ENCODE data around the gene KCNJ3.
"Not testable (repeated sequence)": the region's sequence is repeated elsewhere in the genome, so short reads cannot be mapped to it uniquely, and the experiment has no call there.

The KCNJ3 gene

DNA sequence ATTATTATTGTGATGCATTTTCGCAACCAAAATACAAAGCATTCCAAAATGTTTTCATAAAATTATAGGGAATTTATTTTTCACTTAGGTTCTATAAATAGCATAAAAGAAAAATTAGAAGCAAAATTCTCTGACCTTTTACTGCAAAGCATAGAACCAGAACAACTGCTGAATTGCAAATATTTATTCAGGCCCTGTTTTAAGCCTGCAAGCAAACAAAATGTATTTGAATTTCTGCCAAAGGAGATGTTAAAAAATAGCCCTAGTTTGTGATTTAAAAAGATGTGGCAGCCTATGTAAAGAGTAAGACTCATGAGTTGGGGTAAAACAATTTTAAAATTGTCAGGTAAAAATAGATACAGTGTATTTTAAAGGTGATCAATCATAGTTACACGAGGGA, 138.1 kb downstream of the KCNJ3 start:
- peak overlapping the region; percentile 74 for H3K27ac ChIP-seq
- TF ChIP-seq CTCF (conservative IDR thresholded peaks at IDR 0.05): no peak

DNA sequence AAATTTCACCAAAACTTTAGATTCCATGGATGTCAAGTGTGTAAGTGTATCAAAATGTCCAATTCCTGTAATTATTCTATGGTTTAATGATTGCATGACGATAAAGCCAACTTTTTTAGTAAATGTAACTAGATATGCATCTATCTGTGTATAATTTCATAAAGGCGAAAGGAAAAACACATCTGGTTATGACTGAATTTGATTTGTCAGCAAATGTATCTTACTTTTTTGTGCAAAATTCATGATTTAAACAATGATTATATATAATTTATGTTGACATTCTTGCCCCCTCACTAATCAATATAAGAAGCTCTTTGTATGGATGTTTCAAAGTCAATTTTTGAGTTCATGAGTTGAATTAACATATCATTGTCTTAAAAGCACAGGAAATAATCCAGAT, 138.5 kb downstream of the KCNJ3 start:
- no peak for TF ChIP-seq CTCF (conservative IDR thresholded peaks at IDR 0.05)
- H3K27ac ChIP-seq: peak overlapping the region; percentile 74

DNA sequence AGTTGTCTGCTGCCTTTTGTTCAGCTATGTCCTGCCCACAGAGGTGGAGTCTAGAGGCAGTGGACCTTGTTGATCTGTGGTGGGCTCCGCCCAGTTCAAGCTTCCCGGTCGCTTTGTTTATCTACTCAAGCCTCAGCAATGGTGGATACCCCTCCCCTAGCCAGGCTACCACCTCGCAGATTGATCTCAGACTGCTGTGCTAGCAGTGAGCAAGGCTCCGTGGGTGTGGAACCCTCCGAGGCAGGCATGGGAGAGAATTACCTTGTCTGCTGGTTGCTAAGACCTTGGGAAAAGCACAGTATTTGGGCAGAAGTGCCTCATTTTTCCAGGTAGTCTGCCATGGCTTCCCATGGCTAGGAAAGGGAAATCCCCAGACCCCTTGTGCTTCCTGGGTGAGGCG, 146.0 kb downstream of the KCNJ3 start:
- no peak for TF ChIP-seq CTCF (conservative IDR thresholded peaks at IDR 0.05)

DNA sequence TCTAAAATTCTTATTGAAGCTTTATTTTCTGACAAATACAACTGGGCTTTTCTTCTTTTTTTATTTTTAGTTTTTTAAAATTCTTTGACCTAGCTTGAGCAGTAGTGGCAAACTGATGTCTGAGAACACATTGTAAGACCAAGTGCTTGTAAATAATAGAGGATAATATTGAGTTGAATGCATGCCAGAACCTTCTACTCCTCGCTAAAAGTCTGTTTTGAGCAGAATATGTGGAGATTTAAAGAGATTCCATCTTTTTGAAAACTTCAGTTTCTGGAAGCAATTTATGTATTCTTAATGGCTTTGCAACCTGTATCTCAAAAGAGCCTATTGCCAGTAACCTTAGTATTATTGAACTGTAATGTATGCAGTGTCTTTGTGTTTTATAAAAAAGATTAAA, 148.3 kb downstream of the KCNJ3 start:
- H3K27ac ChIP-seq: no peak overlapping the region
- no peak for TF ChIP-seq CTCF (conservative IDR thresholded peaks at IDR 0.05)

More for the DNA sequence above, 146.0 kb downstream of the KCNJ3 start:
- no peak overlapping the region for H3K27ac ChIP-seq

- TF ChIP-seq CTCF (conservative IDR thresholded peaks at IDR 0.05): no peak
- H3K27ac ChIP-seq: no peak overlapping the region
Observed at GRCh38 chr2:154849482-154849881, 151.0 kb downstream of the KCNJ3 start.

DNA sequence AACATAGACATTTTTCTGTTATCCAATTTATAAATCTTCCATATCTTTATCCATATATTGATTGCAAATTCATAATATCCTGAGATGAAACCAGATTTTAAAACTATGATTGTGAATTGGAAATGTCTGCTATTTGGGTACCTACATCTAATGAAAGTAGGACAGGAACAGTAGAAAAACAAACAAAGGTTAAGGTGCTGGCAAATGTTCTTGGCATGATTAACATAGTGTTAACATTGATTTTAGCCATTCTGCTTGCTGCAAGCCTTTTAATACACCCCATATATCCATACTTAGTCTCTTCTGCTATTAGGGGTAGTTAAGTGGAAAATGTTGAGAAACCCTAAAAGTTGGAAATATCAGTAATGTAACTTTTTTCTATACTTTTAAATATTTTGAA, 152.0 kb downstream of the KCNJ3 start:
- no peak for TF ChIP-seq CTCF (conservative IDR thresholded peaks at IDR 0.05)
- H3K27ac ChIP-seq: no peak overlapping the region

GRCh38 chr2:154855138-154855537, 156.6 kb downstream of the KCNJ3 start:
- no peak for TF ChIP-seq CTCF (conservative IDR thresholded peaks at IDR 0.05)
- no peak overlapping the region for H3K27ac ChIP-seq

GRCh38 chr2:154867151-154867550, 168.7 kb downstream of the KCNJ3 start:
- not testable (repeated sequence) for H3K27ac ChIP-seq
